HepG2 (cell line): Measurements from ENCODE around the gene HYPK. TPM values are rescaled to one million over a fixed set of nuclear protein-coding genes. Genes with fewer than 3 reads are reported as not detected.

Experiments used
- ATAC-seq: fragments of 200-7000 bp; cut with Tn5 transposase; 3 replicates; pipeline ENCODE4 v1.9.1; 2020; ENCODE audit warnings: mild to moderate bottlenecking, moderate library complexity
- BruUV-seq: library from RNA; stranded (reverse); fragments of 400-500 nt; replicated peaks from 2 replicates; lab custom pipeline; 2021; lab: Mats Ljungman, UMichigan
- CTCF ChIA-PET: fragments of 300-600 bp; formaldehyde crosslinking; extraction: SDS; loops from one replicate; lab custom pipeline; 2021; ENCODE audit warnings: low total read pairs, inconsistent platforms, low intra/inter-chr PET ratio; lab: Yijun Ruan, JAX
- POLR2A ChIA-PET: fragments of 350-600 bp; sonication (Branson Sonifier 250); formaldehyde crosslinking; loops from one replicate; lab custom pipeline; 2020; ENCODE audit warnings: antibody characterized with exemption, inconsistent platforms; lab: Yijun Ruan, JAX
- DNase-seq: peaks from one replicate; pipeline ENCODE4 v3.0.0-alpha.2; 2015; ENCODE audit warnings: low spot score
- FAIRE-seq: peaks from 3 replicates; lab custom pipeline; 2011; peaks lifted over from hg19 to GRCh38; lab: Jason Lieb, UNC
- H2AFZ ChIP-seq: one replicate; pipeline ENCODE4 v1.6.1; 2011; ENCODE audit warnings: low read length, inconsistent platforms
- H3K27ac ChIP-seq: fragments of 300-600 bp; 3 replicates; pipeline ENCODE4 v1.8.0; 2011; ENCODE audit warnings: mixed run types, mild to moderate bottlenecking, mixed read lengths, low read length, inconsistent platforms; ENCODE audit not compliant: insufficient read depth; ENCODE audit errors: extremely low read length
- H3K27me3 ChIP-seq, 2 experiments: fragments of 200-600 bp in 1 of 2; 2 replicates in 1 of 2; 3 replicates in 1 of 2; pipeline versions ENCODE4 v1.6.0 to v1.8.0; 2011; ENCODE audit warnings: low read length in 2 of 2, mild to moderate bottlenecking in 2 of 2, moderate library complexity in 2 of 2, inconsistent platforms in 1 of 2; ENCODE audit not compliant: insufficient read depth in 2 of 2, control insufficient read depth in 1 of 2
- H3K36me3 ChIP-seq, 2 experiments: fragments of 200-600 bp in 1 of 2; replicated peaks in 1 of 2; 2 replicates in 1 of 2; 3 replicates in 1 of 2; pipeline versions ENCODE4 v1.5.1 to v1.8.0; 2011; ENCODE audit warnings: low read length in 2 of 2, inconsistent platforms in 1 of 2; ENCODE audit not compliant: insufficient read depth in 2 of 2, control insufficient read depth in 1 of 2
- H3K4me1 ChIP-seq: 2 replicates; pipeline ENCODE4 v1.5.1; 2012; ENCODE audit warnings: low read length, inconsistent platforms; ENCODE audit not compliant: insufficient read depth
- H3K4me2 ChIP-seq: 2 replicates; pipeline ENCODE4 v1.6.0; 2011; ENCODE audit warnings: low read depth, low read length, inconsistent platforms
- H3K4me3 ChIP-seq, 3 experiments: fragments of 200-600 bp in 1 of 3; sonication (generic), shearing (Covaris generic) in 1 of 3; replicated peaks in 1 of 3; 2 replicates each; pipeline ENCODE4 v1.5.1; 2011 to 2016; ENCODE audit warnings: low read length in 3 of 3, inconsistent platforms in 2 of 3, low read depth in 2 of 3, mild to moderate bottlenecking in 2 of 3, control low read depth in 1 of 3, mixed read lengths in 1 of 3; ENCODE audit not compliant: insufficient read depth in 1 of 3
- H3K79me2 ChIP-seq: one replicate; pipeline ENCODE4 v1.6.1; 2011; ENCODE audit warnings: low read length, inconsistent platforms; ENCODE audit not compliant: insufficient read depth
- H3K9ac ChIP-seq: 2 replicates; pipeline ENCODE4 v1.6.0; 2011; ENCODE audit warnings: mild to moderate bottlenecking, low read depth, low read length, inconsistent platforms; ENCODE audit not compliant: insufficient read depth
- H3K9me3 ChIP-seq: 2 replicates; pipeline ENCODE4 v1.5.1; 2012; ENCODE audit warnings: mild to moderate bottlenecking, low read length
- H4K20me1 ChIP-seq: 2 replicates; pipeline ENCODE4 v1.6.0; 2011; ENCODE audit warnings: inconsistent platforms, mild to moderate bottlenecking, low read length, moderate library complexity; ENCODE audit not compliant: insufficient read depth
- CENPT ChIP-seq: sonication (generic); formaldehyde crosslinking; IDR thresholded peaks from 2 replicates; pipeline ENCODE4 v1.8.0; 2022; ENCODE audit warnings: low read depth, mild to moderate bottlenecking, moderate library complexity, missing genetic modification reagents
- MYPOP ChIP-seq: sonication (generic); formaldehyde crosslinking; IDR thresholded peaks from 2 replicates; pipeline ENCODE4 v1.8.1; 2023; ENCODE audit warnings: mild to moderate bottlenecking, moderate library complexity, missing genetic modification reagents
- POLR2A ChIP-seq, 2 experiments: IDR thresholded peaks; 2 replicates each; pipeline ENCODE4 v1.6.1; 2011; ENCODE audit warnings: low read depth in 2 of 2, low read length in 2 of 2, mild to moderate bottlenecking in 1 of 2, moderate library complexity in 1 of 2; ENCODE audit not compliant: insufficient read depth in 1 of 2
- POLR2AphosphoS5 ChIP-seq: IDR thresholded peaks from 2 replicates; pipeline ENCODE4 v1.6.1; 2012; ENCODE audit warnings: low read depth, low read length
- POLR2G ChIP-seq: fragments of 200-400 bp; formaldehyde crosslinking; IDR thresholded peaks from 2 replicates; pipeline ENCODE4 v1.6.1; 2018; ENCODE audit warnings: mild to moderate bottlenecking, low read depth, low read length, moderate library complexity
- RNF219 ChIP-seq: sonication (generic); formaldehyde crosslinking; IDR thresholded peaks from 2 replicates; pipeline ENCODE4 v1.5.0; 2020; ENCODE audit warnings: mild to moderate bottlenecking, missing genetic modification reagents
- SYNCRIP ChIP-seq: fragments of 200-400 bp; formaldehyde crosslinking; IDR thresholded peaks from 2 replicates; pipeline ENCODE4 v1.6.1; 2018; ENCODE audit warnings: mild to moderate bottlenecking, low read depth, low read length; ENCODE audit not compliant: insufficient read depth
- TERF1 ChIP-seq: sonication (generic); formaldehyde crosslinking; IDR thresholded peaks from 2 replicates; pipeline ENCODE4 v1.8.0; 2022; ENCODE audit warnings: mild to moderate bottlenecking, missing genetic modification reagents, moderate library complexity
- ZNF607 ChIP-seq: sonication (generic); formaldehyde crosslinking; IDR thresholded peaks from 2 replicates; pipeline ENCODE4 v1.5.1; 2020; ENCODE audit warnings: missing genetic modification reagents, mild to moderate bottlenecking, borderline replicate concordance
- WGBS: methylation state at CpG from one replicate; pipeline ENCODE4 v1.1.6; 2017; ENCODE audit warnings: low lambda C conversion rate; 5-methylcytosine and 5-hydroxymethylcytosine counted together
- in situ Hi-C: cut with HindIII; loops from 2 replicates; pipeline ENCODE4 v1.10.0; 2017; ENCODE audit warnings: low pct_unique_long_range_greater_than_20kb; ENCODE audit not compliant: extremely low pct_ligation_motif_present
- intact Hi-C: fragments of 100-400 bp; cut with micrococcal nuclease; formaldehyde crosslinking; loops from one replicate; pipeline ENCODE4 v1.10.0; 2022; ENCODE audit not compliant: unreplicated experiment
- polyA plus RNA-seq, 8 experiments: library from polyadenylated mRNA; depleted of rRNA in 3 of 8; stranded (reverse) in 7 of 8; unstranded in 1 of 8; fragments of >200 nt; fragmentation: Illumina TruSeq in 4 of 8; extraction: Trizol in 4 of 8; gene quantifications; 2 replicates each; pipeline versions ENCODE4 v1.2.1 to v1.2.3, GENCODE V29; 2011 to 2016; ENCODE audit warnings: low read depth in 4 of 8, missing spikeins in 1 of 8, mixed read lengths in 1 of 8; ENCODE audit not compliant: insufficient read depth in 1 of 8
- total RNA-seq, 5 experiments: library from RNA; depleted of rRNA; stranded (reverse); fragments of >200 nt; fragmentation: Illumina TruSeq; extraction: Trizol; gene quantifications; 2 replicates each; pipeline ENCODE4 v1.2.3, GENCODE V29; 2016; ENCODE audit warnings: low read depth in 1 of 5
- TF ChIP-seq, protein P1 (sequence below): sonication (generic); formaldehyde crosslinking; IDR thresholded peaks from 2 replicates; pipeline ENCODE4 v1.5.1; 2020; ENCODE audit warnings: mild to moderate bottlenecking, missing genetic modification reagents, moderate library complexity
- TF ChIP-seq, protein P2 (sequence below): sonication (generic); formaldehyde crosslinking; IDR thresholded peaks from 2 replicates; pipeline ENCODE4 v1.5.0; 2020; ENCODE audit warnings: missing genetic modification reagents, mild to moderate bottlenecking, borderline replicate concordance

Gene HYPK
- total and polyA plus RNA-seq, 2 of the 13 experiments (the other 11 are each of a cell fraction or from before 2014, with no cell fraction given), result 13.5 to 16.5 TPM

DNA sequence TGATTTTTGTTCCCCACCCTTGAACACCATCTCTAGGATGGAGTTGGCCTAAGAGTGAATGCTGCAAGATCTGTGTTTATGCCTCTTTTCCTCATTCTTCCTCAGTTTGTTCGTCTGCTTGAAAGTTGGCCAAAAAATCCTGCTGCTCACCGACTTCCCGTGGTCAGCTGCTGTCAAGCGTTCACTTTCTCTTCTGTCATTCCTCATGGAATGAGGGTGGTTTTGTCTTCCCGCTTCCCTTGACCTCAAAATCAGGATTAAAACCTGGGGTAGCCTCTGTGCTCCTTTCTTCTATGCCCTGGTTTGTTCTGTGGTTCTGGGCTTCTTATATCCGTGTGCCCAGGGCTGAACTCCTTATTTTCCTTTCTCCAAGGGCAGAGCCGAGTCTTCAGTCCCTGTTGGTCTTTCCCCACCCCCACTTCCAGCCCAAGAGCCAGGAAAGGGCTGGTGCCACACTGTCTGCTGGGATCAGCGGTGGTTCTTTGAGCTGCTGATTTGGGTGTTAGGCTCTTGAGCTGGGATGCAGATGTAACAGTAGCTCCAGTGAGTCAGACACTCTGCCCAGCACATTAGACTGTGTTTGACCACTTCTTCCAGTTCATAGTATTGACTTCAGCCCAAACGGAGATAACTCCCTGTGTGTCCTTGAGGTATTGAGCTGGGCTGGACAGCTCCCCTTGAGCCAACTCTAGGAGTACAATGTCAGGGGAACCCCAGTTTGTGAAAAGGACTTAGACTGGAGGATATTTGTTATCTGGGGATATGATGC lies 5.9 kb upstream of the HYPK start (continued):
- TF ChIP-seq, protein P1, sequence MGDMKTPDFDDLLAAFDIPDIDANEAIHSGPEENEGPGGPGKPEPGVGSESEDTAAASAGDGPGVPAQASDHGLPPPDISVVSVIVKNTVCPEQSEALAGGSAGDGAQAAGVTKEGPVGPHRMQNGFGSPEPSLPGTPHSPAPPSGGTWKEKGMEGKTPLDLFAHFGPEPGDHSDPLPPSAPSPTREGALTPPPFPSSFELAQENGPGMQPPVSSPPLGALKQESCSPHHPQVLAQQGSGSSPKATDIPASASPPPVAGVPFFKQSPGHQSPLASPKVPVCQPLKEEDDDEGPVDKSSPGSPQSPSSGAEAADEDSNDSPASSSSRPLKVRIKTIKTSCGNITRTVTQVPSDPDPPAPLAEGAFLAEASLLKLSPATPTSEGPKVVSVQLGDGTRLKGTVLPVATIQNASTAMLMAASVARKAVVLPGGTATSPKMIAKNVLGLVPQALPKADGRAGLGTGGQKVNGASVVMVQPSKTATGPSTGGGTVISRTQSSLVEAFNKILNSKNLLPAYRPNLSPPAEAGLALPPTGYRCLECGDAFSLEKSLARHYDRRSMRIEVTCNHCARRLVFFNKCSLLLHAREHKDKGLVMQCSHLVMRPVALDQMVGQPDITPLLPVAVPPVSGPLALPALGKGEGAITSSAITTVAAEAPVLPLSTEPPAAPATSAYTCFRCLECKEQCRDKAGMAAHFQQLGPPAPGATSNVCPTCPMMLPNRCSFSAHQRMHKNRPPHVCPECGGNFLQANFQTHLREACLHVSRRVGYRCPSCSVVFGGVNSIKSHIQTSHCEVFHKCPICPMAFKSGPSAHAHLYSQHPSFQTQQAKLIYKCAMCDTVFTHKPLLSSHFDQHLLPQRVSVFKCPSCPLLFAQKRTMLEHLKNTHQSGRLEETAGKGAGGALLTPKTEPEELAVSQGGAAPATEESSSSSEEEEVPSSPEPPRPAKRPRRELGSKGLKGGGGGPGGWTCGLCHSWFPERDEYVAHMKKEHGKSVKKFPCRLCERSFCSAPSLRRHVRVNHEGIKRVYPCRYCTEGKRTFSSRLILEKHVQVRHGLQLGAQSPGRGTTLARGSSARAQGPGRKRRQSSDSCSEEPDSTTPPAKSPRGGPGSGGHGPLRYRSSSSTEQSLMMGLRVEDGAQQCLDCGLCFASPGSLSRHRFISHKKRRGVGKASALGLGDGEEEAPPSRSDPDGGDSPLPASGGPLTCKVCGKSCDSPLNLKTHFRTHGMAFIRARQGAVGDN, result no peak
- TF ChIP-seq TERF1, result no peak
- TF ChIP-seq POLR2A (IDR thresholded peaks at IDR 0.05; ENCODE audit: insufficient read depth in 1 of 2, low read depth in 2 of 2, low read length in 2 of 2), result peak in 1 of 2 experiments; percentile 51; a peak in 2 of 4 replicates
- TF ChIP-seq, protein P2, sequence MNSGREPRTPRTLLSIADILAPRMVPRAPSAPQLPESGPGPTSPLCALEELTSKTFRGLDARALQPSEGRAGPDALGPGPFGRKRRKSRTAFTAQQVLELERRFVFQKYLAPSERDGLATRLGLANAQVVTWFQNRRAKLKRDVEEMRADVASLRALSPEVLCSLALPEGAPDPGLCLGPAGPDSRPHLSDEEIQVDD (CRISPR knock-in tag), result no peak

DNA sequence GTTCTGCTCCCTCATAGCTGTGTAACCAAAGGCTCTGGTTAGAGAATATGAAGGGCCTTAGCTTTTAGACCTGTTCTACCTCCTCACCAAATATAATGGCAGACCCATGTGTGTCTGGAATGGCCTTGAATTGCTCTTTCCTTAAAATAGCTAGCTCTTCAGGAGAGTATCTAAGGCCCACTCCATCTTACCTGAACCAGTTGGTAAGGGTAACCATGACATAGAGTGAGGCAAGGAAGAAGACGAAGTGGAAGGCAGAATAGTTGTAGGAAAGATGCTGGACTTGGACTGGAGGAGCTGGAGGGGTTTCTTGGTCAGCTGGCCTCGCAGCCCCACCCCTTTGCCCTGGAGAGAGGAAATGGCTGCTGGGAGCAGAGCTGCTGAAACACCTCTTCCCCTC lies 5.2 kb upstream of the HYPK start:
- DNase-seq (no peak), FAIRE-seq (no peak), ATAC-seq (no peak)
- H3K9ac ChIP-seq, result no peak overlapping the region
- peaks cover 8 to 35% of the 10 kb centered on the region in 2 experiments for H3K36me3 ChIP-seq
- H3K27me3 ChIP-seq, result no peaks in the 10 kb centered on the region; a peak in 1 of 5 replicates
- no peak overlapping the region for H3K4me3 ChIP-seq
- ChIA-PET POLR2A (interaction anchor here (1.3 to 5.2 kb wide), 2 partner anchors 18 to 29 kb away, joined by 5 to 34 read pairs; partner anchors contain the start of genes ELL3 and MFAP1), CTCF (no interaction called here)
- peaks cover 28% of the 10 kb centered on the region for H4K20me1 ChIP-seq
- H3K4me1 ChIP-seq, result peaks cover 67% of the 10 kb centered on the region
- 98% methylated on average over 2 of the region's 2 CpGs for WGBS
- H3K4me2 ChIP-seq, result no peak overlapping the region
- H3K9me3 ChIP-seq, result no peaks in the 10 kb centered on the region
- intact Hi-C loops (no loop called here), in situ Hi-C loops (no loop called here)
- no peak overlapping the region for H2AFZ ChIP-seq
- peaks cover 26% of the 10 kb centered on the region for H3K79me2 ChIP-seq
- no TSS peak for BruUV-seq
- no peak overlapping the region for H3K27ac ChIP-seq
- no peak for TF ChIP-seq CENPT (CRISPR knock-in tag)
- TF ChIP-seq MYPOP (CRISPR knock-in tag), result no peak
- no peak for TF ChIP-seq ZNF607 (CRISPR knock-in tag)
- peak; percentile 50 for TF ChIP-seq POLR2AphosphoS5
- no peak for TF ChIP-seq SYNCRIP
- TF ChIP-seq POLR2G, result 0 out of 2 replicates have a peak, but pooled peaks have one; percentile 14
- TF ChIP-seq RNF219 (CRISPR knock-in tag), result no peak
